Hepatocyte (in vitro differentiated cells): Measurements from ENCODE around the gene CCDC61.

ENCODE experiments used
- EZH2phosphoT487 ChIP-seq: fragments of 200-600 bp; sonication (generic); IDR thresholded peaks from one replicate; pipeline ENCODE4 v1.6.1; 2018; ENCODE audit warnings: antibody characterized with exemption, mild to moderate bottlenecking, low read depth, moderate library complexity; ENCODE audit not compliant: unreplicated experiment, severe bottlenecking
- TF ChIP-seq, protein P1 (sequence below): fragments of 200-600 bp; sonication (generic); IDR thresholded peaks from 2 replicates; pipeline ENCODE4 v1.5.1; 2016; ENCODE audit warnings: antibody characterized with exemption, mild to moderate bottlenecking; ENCODE audit not compliant: poor library complexity

GRCh38 chr19:46052896-46053295 is 57.6 kb downstream of the CCDC61 start:
- TF ChIP-seq EZH2phosphoT487: no peak
- TF ChIP-seq, protein P1, sequence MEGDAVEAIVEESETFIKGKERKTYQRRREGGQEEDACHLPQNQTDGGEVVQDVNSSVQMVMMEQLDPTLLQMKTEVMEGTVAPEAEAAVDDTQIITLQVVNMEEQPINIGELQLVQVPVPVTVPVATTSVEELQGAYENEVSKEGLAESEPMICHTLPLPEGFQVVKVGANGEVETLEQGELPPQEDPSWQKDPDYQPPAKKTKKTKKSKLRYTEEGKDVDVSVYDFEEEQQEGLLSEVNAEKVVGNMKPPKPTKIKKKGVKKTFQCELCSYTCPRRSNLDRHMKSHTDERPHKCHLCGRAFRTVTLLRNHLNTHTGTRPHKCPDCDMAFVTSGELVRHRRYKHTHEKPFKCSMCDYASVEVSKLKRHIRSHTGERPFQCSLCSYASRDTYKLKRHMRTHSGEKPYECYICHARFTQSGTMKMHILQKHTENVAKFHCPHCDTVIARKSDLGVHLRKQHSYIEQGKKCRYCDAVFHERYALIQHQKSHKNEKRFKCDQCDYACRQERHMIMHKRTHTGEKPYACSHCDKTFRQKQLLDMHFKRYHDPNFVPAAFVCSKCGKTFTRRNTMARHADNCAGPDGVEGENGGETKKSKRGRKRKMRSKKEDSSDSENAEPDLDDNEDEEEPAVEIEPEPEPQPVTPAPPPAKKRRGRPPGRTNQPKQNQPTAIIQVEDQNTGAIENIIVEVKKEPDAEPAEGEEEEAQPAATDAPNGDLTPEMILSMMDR: no peak
